ENCODE results near the gene ZNF827. TPM values are rescaled to one million over a fixed set of nuclear protein-coding genes. Genes with fewer than 3 reads are reported as not detected.

ZNF827 gene
- total RNA-seq, 1 donor from 2014 or later: 20.3 TPM

- DNase-seq (ENCODE audit: low spot score): no peak
Observed at GRCh38 chr4:145933134-145933533, 5.5 kb downstream of the ZNF827 start.

DNA sequence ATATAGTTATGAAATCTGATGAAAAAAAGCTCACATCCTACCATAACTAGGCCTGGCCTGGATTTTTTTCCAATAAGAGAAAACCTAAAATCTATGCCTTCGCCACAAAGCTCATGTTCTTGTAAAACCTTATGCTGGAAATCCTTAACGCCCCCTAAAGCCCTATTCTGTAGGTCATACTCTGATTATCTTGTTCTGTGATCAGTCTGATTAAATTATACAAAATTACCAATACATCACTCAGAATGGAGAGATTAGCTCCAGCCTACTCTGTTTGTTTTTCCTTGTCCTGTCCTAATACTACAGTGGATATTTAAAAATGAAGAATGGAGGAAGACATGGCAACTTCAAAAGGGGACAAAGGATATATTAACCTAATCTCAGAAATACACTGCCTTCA is 7.2 kb downstream of the ZNF827 start:
- DNase-seq (ENCODE audit: low spot score): no peak

DNA sequence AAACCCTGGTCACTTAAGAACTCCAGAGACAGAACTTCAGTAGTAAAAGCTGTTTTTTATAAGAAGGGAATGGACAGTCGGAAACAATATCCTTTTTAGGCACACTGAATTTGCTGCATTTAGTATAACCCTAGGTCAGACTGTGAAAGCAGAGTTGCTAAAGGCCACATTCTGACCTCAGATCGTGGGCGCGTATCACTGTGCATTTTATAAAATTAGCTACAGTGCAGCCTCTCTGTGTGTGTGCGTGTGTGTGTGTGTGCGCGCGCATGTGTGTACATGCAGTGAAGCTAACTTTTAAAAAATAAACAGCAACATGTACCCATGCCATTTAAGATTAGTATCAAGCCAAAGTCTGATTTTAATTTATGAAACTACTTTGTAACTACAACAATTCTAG is 8.0 kb downstream of the ZNF827 start:
- no peak for DNase-seq (ENCODE audit: low spot score)

GRCh38 chr4:145929415-145930178 is 9.0 kb downstream of the ZNF827 start:
- DNase-seq (ENCODE audit: low spot score): no peak

- DNase-seq (ENCODE audit: low spot score): no peak
Observed at GRCh38 chr4:145928748-145929147, 9.9 kb downstream of the ZNF827 start.

GRCh38 chr4:145927030-145927429 is 11.6 kb downstream of the ZNF827 start:
- DNase-seq (ENCODE audit: low spot score): no peak

GRCh38 chr4:145921231-145921630 is 17.4 kb downstream of the ZNF827 start:
- DNase-seq (ENCODE audit: low spot score): no peak

GRCh38 chr4:145920205-145920604 is 18.4 kb downstream of the ZNF827 start:
- DNase-seq (ENCODE audit: low spot score): peak; percentile 27

DNA sequence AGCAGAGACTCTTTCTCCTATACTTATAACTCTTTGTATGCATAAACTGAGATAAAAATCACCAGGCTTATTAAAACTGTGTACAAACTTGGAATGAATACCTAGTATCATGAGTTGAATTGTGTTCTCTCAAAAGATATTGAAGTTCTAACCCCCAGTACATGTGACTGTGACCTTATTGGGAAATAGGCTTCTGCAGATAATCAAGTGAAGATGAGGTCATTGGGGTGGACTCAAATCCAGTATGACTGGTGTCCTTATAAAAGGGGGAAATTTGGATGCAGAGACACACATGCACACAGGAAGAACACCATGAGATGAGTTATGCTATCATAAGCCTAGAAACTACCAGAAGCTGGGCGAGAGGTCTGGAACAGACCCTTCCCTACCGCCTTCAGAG is 26.2 kb downstream of the ZNF827 start:
- no peak for DNase-seq (ENCODE audit: low spot score)

- DNase-seq (ENCODE audit: low spot score): peak; percentile 70
Observed at GRCh38 chr4:145909773-145910172, 28.9 kb downstream of the ZNF827 start.

DNA sequence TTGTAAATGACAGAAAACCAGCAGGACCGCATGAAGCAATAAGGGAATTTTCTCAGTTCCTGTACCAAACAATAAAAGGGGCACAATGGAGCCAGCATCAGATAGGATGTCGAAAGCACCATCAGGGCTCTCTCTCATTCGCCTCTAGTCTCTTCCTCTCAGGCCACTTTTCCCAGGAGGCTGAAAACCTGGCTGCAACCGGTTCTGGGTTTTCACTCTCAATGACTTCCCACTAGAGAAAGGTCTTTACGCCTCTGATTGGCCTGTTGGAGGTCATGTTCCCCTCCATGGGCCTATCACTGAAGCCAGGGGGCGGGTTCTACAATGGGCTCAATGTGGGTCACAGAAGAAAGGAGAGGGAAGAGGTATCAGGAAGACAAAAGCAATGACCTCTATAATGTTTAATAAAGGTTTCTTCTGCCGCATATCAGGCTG is 29.3 kb downstream of the ZNF827 start:
- DNase-seq (ENCODE audit: low spot score): peak; percentile 90

DNA sequence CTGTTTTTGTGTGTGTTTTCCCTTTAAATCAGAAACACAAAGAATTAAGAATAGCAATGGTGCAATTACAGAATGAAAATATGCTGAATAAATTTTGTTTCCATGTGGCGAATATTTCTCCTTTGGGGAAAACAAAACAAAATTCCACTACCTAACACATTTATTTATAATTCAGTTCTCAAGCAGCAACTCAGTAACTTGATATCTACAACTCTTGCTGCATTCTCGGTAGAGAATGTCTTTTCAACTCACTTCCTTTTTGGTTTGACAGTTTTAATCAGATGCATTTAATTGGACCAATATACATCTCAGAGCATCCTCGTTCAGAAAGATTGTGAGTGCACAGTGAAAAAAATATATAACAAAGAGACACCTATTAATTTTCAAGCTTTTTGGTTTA is 30.8 kb downstream of the ZNF827 start:
- no peak for DNase-seq (ENCODE audit: low spot score)

DNA sequence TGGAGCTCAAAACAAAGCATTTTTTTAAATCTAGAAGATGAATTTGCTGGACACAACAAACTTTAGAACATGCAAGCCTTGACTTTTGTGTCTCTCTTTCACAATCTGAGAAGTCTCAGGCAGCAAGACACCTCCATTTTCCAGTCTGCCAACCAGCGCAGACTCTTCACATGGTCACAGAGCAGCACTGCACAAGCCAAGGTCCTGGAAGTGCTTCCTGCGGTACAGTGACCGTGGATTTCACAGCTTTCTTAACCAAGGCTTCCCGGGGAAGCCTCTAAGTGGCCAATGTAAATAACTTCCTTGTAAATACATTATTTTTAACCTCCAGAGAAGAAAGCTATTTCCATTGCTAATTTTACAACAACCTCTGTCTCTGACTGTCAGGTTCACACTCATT is 31.2 kb downstream of the ZNF827 start:
- no peak for DNase-seq (ENCODE audit: low spot score)

DNA sequence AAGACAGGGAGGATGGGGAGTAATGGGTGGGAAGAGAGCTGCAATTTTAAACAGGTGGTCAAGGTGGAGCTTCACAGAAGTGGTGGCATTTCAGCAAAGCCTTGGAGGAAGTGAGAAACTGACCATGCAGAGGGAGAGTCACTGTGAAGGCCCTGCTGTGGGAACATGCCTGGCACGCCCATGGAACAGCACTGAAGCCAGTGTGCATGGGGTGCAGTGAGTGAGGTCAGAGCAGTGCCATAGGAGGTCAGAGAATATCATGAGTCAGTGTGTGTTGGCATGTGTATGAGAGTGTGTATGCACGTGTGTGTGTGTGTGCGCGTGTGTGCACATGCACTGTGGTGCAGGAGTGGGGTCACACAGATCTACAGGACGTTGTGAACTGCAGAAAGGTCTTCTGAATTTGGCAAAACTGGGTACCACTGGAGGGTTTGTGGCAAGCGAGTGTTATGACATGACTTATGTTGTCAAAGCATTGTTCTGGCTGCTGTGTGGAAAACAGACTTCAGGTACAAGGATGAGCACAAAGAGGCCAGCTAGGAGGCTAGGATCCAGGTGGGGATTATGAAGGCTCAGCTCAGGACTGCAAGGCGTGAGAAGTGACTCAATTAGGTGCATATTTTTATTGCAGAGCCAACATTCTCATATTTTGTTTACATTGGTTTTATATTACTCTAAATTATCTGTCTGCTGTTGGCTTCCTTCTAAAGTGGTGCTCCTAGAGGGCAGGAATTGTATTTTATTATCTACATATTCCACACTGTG is 34.0 kb downstream of the ZNF827 start:
- no peak for DNase-seq (ENCODE audit: low spot score)

GRCh38 chr4:145902522-145902921 is 36.1 kb downstream of the ZNF827 start:
- DNase-seq (ENCODE audit: low spot score): no peak

DNA sequence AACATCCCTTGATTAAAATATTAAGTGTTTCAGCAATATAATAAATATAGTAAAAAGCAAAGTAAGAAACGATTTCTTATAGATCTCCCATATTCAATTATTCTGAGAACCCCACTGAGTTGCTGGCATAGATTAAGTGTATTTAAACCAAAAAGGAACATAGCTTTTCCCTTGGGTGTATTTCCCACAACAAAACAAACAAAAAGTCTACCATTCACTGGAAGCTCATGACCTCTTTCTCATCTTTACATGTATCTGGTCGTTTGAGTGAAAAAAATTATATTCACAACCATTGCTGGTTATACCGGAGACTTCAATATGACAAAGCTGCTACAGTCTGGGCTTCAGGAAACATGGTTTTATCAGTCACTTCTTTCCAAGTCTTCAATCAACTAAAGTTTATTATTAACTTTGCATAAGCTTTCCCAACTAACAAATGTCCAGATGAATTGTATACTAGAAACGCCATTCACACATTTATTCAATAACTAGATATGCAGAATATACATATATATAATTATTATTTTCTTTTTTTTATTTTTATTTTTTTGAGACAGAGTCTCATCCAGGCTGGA is 38.6 kb downstream of the ZNF827 start:
- DNase-seq (ENCODE audit: low spot score): no peak

DNA sequence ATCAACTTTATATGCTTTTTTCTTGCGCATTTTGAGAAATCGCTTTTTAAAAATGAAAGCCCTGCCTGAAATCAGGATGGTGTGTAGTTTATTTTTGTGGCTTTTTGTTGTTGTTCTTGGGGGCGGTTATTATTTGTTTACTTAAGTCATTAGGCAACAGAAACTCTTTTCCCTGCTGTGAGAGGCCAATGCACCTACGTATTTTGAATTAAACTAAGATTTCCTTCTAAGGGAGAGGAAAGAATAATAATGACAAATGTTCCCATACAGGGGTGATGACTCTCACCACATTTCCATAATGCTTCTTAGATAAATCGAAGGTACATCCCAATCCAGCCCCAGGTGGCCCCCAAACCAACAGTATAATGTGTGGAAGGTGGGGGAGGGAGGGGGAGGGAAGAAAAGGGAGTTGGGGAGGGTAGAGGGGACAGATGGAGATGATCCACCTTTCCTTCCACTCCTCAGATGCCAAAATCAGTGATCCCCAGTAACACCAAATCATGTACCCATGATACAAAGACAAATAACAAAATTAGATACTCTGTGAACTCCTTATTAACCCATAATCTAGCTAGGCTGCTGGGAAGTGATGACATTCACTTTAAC is 39.6 kb downstream of the ZNF827 start:
- DNase-seq (ENCODE audit: low spot score): no peak

- DNase-seq (ENCODE audit: low spot score): no peak
Observed at GRCh38 chr4:145898466-145898865, 40.2 kb downstream of the ZNF827 start.

- no peak for DNase-seq (ENCODE audit: low spot score)
Observed at GRCh38 chr4:145895056-145895455, 43.6 kb downstream of the ZNF827 start.

- DNase-seq (ENCODE audit: low spot score): no peak
Observed at GRCh38 chr4:145891958-145892357, 46.7 kb downstream of the ZNF827 start.

DNA sequence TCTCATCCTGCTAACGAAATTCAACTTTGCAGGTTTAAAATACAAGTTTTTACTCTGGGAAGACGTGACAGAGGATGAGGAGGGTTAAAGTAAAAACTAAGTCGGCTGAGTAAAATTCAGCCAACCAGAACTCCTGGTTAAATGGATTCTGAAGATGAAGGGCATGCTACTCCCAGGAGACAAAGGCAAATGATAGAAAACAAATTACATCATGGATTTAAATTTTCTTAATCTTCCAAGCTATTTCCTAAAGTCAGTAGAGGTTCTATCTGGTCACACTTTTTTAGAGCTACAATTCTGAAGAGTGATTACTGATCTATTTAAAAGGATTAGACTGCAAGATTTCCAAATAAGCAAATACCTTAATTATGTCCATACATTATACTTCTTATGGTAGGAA is 47.9 kb downstream of the ZNF827 start:
- no peak for DNase-seq (ENCODE audit: low spot score)

GRCh38 chr4:145888393-145888792 is 50.2 kb downstream of the ZNF827 start:
- no peak for DNase-seq (ENCODE audit: low spot score)
